CD4-positive, alpha-beta T cell (primary cell): Measurements from ENCODE around the gene TRHDE. TPM values are rescaled to one million over a fixed set of nuclear protein-coding genes. Genes with fewer than 3 reads are reported as not detected.

ENCODE experiments used
- ATAC-seq: fragments of 200-7000 bp; cut with Tn5 transposase; one replicate; pipeline ENCODE4 v1.10.0; 2022; ENCODE audit warnings: mild to moderate bottlenecking; ENCODE audit not compliant: poor library complexity
- CTCF ChIA-PET: fragments of 350-600 bp; sonication (Branson Sonifier 250); formaldehyde crosslinking; loops from one replicate; lab custom pipeline; 2021; ENCODE audit warnings: antibody characterized with exemption, inconsistent platforms; lab: Charles Lee
- POLR2A ChIA-PET: fragments of 350-600 bp; sonication (Branson Sonifier 250); formaldehyde crosslinking; loops from one replicate; lab custom pipeline; 2021; ENCODE audit warnings: antibody characterized with exemption, inconsistent platforms; lab: Charles Lee
- DNase-seq, 14 experiments: peaks; one replicate each; pipeline ENCODE4 v3.0.0-alpha.2; 2013 to 2020; ENCODE audit warnings: mixed read lengths in 2 of 14
- H3K27ac ChIP-seq, 2 donors: one replicate each; pipeline versions ENCODE4 v1.5.1 to v1.7.0; 2013; ENCODE audit warnings: low read length in 2 of 2, low read depth in 1 of 2, mild to moderate bottlenecking in 1 of 2
- H3K27me3 ChIP-seq, 2 experiments: 1 replicate in 1 of 2; 2 replicates in 1 of 2; pipeline versions ENCODE4 v1.6.1 to v1.7.0; 2013; ENCODE audit warnings: low read length in 2 of 2, control low read depth in 1 of 2, mild to moderate bottlenecking in 1 of 2, moderate library complexity in 1 of 2; ENCODE audit not compliant: insufficient read depth in 2 of 2, control insufficient read depth in 1 of 2
- H3K36me3 ChIP-seq: one replicate; pipeline ENCODE4 v1.6.1; 2013; ENCODE audit warnings: low read length, control low read depth; ENCODE audit not compliant: insufficient read depth
- H3K4me1 ChIP-seq: one replicate; pipeline ENCODE4 v1.6.1; 2013; ENCODE audit warnings: low read length, control low read depth; ENCODE audit not compliant: insufficient read depth
- H3K4me3 ChIP-seq: one replicate; pipeline ENCODE4 v1.5.1; 2013; ENCODE audit warnings: mild to moderate bottlenecking, low read length, moderate library complexity
- H3K9me3 ChIP-seq, 2 experiments: 1 replicate in 1 of 2; 2 replicates in 1 of 2; pipeline versions ENCODE4 v1.6.1 to v1.7.0; 2013; ENCODE audit warnings: low read length in 2 of 2, mild to moderate bottlenecking in 2 of 2, control low read depth in 1 of 2, moderate library complexity in 1 of 2; ENCODE audit not compliant: control insufficient read depth in 1 of 2, insufficient read depth in 1 of 2
- H3K27ac Mint-ChIP-seq: one replicate; pipeline ENCODE4 v1.8.0; 2020; ENCODE audit warnings: mixed read lengths
- H3K27me3 Mint-ChIP-seq: one replicate; pipeline ENCODE4 v1.8.0; 2021; ENCODE audit warnings: mixed read lengths
- H3K36me3 Mint-ChIP-seq: one replicate; pipeline ENCODE4 v1.8.0; 2021; ENCODE audit warnings: low read depth, mixed read lengths
- H3K4me1 Mint-ChIP-seq: one replicate; pipeline ENCODE4 v1.8.0; 2021; ENCODE audit warnings: low read depth, mixed read lengths
- H3K4me3 Mint-ChIP-seq: one replicate; pipeline ENCODE4 v1.8.0; 2020; ENCODE audit warnings: mild to moderate bottlenecking, mixed read lengths
- H3K9me3 Mint-ChIP-seq: one replicate; pipeline ENCODE4 v1.8.0; 2020; ENCODE audit warnings: mixed read lengths
- CTCF ChIP-seq: fragments of 200-600 bp; IDR thresholded peaks from one replicate; pipeline ENCODE4 v1.8.0; 2022; ENCODE audit warnings: antibody characterized with exemption, mild to moderate bottlenecking
- intact Hi-C, 2 experiments: fragments of 100-400 bp; cut with DNase I in 1 of 2; cut with micrococcal nuclease in 1 of 2; formaldehyde crosslinking; loops; one replicate each; pipeline versions ENCODE4 v1.15.1 to v1.9.0; 2023 to 2025; cut with DNase I, micrococcal nuclease
- total RNA-seq, 174 experiments: library from RNA in 2 of 174; stranded (reverse) in 2 of 174; gene quantifications; one replicate each; pipeline ENCODE4 v1.2.3 and lab custom pipeline; 2021 to 2026

The TRHDE gene
- total RNA-seq, 2 experiments from 2014 or later, result not detected

GRCh38 chr12:72499244-72499643, 227.1 kb downstream of the TRHDE start:
- Histone ChIP-seq H3K27me3 (no peaks in the 10 kb centered on the region), H3K36me3 (no peaks in the 10 kb centered on the region), H3K4me1 (no peaks in the 10 kb centered on the region), H3K27ac (no peak overlapping the region), H3K9me3 (no peaks in the 10 kb centered on the region), H3K4me3 (no peak overlapping the region)
- Mint-ChIP-seq H3K4me1 (no peaks in the 10 kb centered on the region), H3K27me3 (no peaks in the 10 kb centered on the region), H3K9me3 (peaks cover 7% of the 10 kb centered on the region), H3K4me3 (no peak overlapping the region), H3K27ac (no peak overlapping the region), H3K36me3 (no peaks in the 10 kb centered on the region)
- CTCF ChIA-PET, result no interaction called here
- intact Hi-C loops, result no loop called here
- no peak for TF ChIP-seq CTCF
- DNase-seq (no peak), ATAC-seq (no peak)
- POLR2A ChIA-PET, result no interaction called here

GRCh38 chr12:72502546-72502945, 230.4 kb downstream of the TRHDE start:
- no peak for TF ChIP-seq CTCF
- no peaks in the 10 kb centered on the region for H3K36me3 Mint-ChIP-seq
- peaks cover 11% of the 10 kb centered on the region for H3K9me3 Mint-ChIP-seq
- no peaks in the 10 kb centered on the region for H3K36me3 ChIP-seq
- CTCF ChIA-PET, result no interaction called here
- H3K9me3 ChIP-seq, result peaks cover 0 to under 1% of the 10 kb centered on the region in 2 experiments
- no peaks in the 10 kb centered on the region for H3K27me3 Mint-ChIP-seq
- H3K27me3 ChIP-seq, result no peaks in the 10 kb centered on the region
- POLR2A ChIA-PET, result no interaction called here
- H3K27ac Mint-ChIP-seq, result no peak overlapping the region
- H3K4me1 Mint-ChIP-seq, result no peaks in the 10 kb centered on the region
- no peak overlapping the region for H3K4me3 ChIP-seq
- no peaks in the 10 kb centered on the region for H3K4me1 ChIP-seq
- intact Hi-C loops, result no loop called here
- no peak overlapping the region for H3K27ac ChIP-seq
- DNase-seq (no peak), ATAC-seq (no peak)
- no peak overlapping the region for H3K4me3 Mint-ChIP-seq

GRCh38 chr12:72505227-72505626, 233.1 kb downstream of the TRHDE start:
- H3K27me3 Mint-ChIP-seq, result no peaks in the 10 kb centered on the region
- CTCF ChIA-PET, result no interaction called here
- H3K27ac ChIP-seq, result no peak overlapping the region
- H3K36me3 ChIP-seq, result no peaks in the 10 kb centered on the region
- POLR2A ChIA-PET, result no interaction called here
- H3K4me3 ChIP-seq, result no peak overlapping the region
- peaks cover 11% of the 10 kb centered on the region for H3K9me3 Mint-ChIP-seq
- DNase-seq (no peak), ATAC-seq (no peak)
- no peaks in the 10 kb centered on the region for H3K36me3 Mint-ChIP-seq
- no peaks in the 10 kb centered on the region for H3K4me1 ChIP-seq
- no peak overlapping the region for H3K4me3 Mint-ChIP-seq
- H3K9me3 ChIP-seq, result peaks cover 0 to 3% of the 10 kb centered on the region in 2 experiments
- no peak overlapping the region for H3K27ac Mint-ChIP-seq
- no peaks in the 10 kb centered on the region for H3K4me1 Mint-ChIP-seq
- intact Hi-C loops, result no loop called here
- TF ChIP-seq CTCF, result no peak
- H3K27me3 ChIP-seq, result no peaks in the 10 kb centered on the region
